ENCODE measurements around the gene ANGEL1.

GRCh38 chr14:76784266-76784874 lies 28.3 kb downstream of the ANGEL1 start:
- TF ChIP-seq GATA2 (IDR thresholded peaks at IDR 0.05; ENCODE audit: low read depth, low read length) (no peak), GATA3 (IDR thresholded peaks at IDR 0.05; ENCODE audit: low read depth, low read length) (no peak)

All from SH-SY5Y (cell line).